SK-N-SH treated with all-trans-retinoic acid at 6 μM for 48 hours (cell line): Measurements from ENCODE around the gene LTBP2.

Experiments
- ARNTL ChIP-seq: fragments of 450-650 bp; formaldehyde crosslinking; IDR thresholded peaks from 2 replicates; pipeline ENCODE4 v1.5.0; 2020; ENCODE audit warnings: low read depth, mild to moderate bottlenecking, moderate library complexity, borderline replicate concordance
- CSDC2 ChIP-seq: fragments of 250-450 bp; sonication (Bioruptor Pico); IDR thresholded peaks from 2 replicates; pipeline ENCODE4 v1.5.0; 2020; ENCODE audit warnings: mild to moderate bottlenecking, moderate library complexity
- OSR1 ChIP-seq: fragments of 250-450 bp; sonication (Bioruptor Pico); IDR thresholded peaks from 2 replicates; pipeline ENCODE4 v1.8.0; 2022; ENCODE audit warnings: moderate library complexity, mild to moderate bottlenecking, inconsistent platforms
- PATZ1 ChIP-seq: fragments of 250-450 bp; sonication (Bioruptor Pico); IDR thresholded peaks from 2 replicates; pipeline ENCODE4 v1.8.0; 2020; ENCODE audit warnings: mild to moderate bottlenecking, moderate library complexity, borderline replicate concordance
- TSHZ2 ChIP-seq: fragments of 250-450 bp; sonication (Bioruptor Pico); IDR thresholded peaks from 2 replicates; pipeline ENCODE4 v1.5.0; 2020; ENCODE audit warnings: mild to moderate bottlenecking, moderate library complexity
- ZFP30 ChIP-seq: fragments of 450-650 bp; formaldehyde crosslinking; IDR thresholded peaks from 2 replicates; pipeline ENCODE4 v1.5.0; 2022; ENCODE audit warnings: mild to moderate bottlenecking, moderate library complexity

DNA sequence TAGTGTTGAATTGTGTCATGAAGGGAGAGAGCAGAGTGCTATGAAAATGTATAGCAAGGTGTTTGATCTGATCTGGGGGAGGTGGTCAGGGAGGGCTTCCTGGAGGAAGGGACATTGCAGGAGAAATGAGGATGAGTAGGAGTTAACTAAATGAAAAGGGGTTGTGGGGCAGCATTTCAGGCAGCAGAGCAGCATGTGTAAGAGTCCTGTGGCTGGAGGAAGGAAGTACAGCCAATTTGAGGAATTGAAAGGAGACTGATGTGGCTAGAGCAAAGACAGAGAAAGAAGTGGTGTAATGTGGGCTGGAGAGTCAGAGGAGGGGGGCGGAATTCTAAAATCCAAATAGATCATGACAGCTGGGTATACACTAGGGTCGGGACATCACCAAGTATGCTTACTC lies 139.4 kb downstream of the LTBP2 start:
- no peak for TF ChIP-seq PATZ1
- no peak for TF ChIP-seq ARNTL
- TF ChIP-seq ZFP30 (CRISPR knock-in tag): no peak
- no peak for TF ChIP-seq CSDC2 (CRISPR knock-in tag)
- no peak for TF ChIP-seq TSHZ2 (CRISPR knock-in tag)
- no peak for TF ChIP-seq OSR1 (CRISPR knock-in tag)
